Activated CD8-positive, alpha-beta T cell treated with anti-CD3 and anti-CD28 coated beads for 36 hours (primary cell): ENCODE results near the gene PPP3CA. TPM values are rescaled to one million over a fixed set of nuclear protein-coding genes. Genes with fewer than 3 reads are reported as not detected.

Source experiments
- ATAC-seq: fragments of 200-7000 bp; cut with Tn5 transposase; one replicate; pipeline ENCODE4 v1.10.0; 2021; ENCODE audit warnings: mild to moderate bottlenecking, moderate library complexity
- CTCF ChIA-PET: fragments of 350-600 bp; sonication (Branson Sonifier 250); formaldehyde crosslinking; loops from one replicate; lab custom pipeline; 2021; ENCODE audit warnings: antibody characterized with exemption; lab: Charles Lee
- POLR2A ChIA-PET: fragments of 350-600 bp; sonication (Branson Sonifier 250); formaldehyde crosslinking; loops from one replicate; lab custom pipeline; 2021; ENCODE audit warnings: antibody characterized with exemption; lab: Charles Lee
- DNase-seq: peaks from one replicate; pipeline ENCODE4 v3.0.0-alpha.2; 2020
- H3K27ac Mint-ChIP-seq: one replicate; pipeline ENCODE4 v1.8.0; 2021; ENCODE audit warnings: mild to moderate bottlenecking, mixed read lengths
- H3K27me3 Mint-ChIP-seq: one replicate; pipeline ENCODE4 v1.8.0; 2021; ENCODE audit warnings: mixed read lengths
- H3K36me3 Mint-ChIP-seq: one replicate; pipeline ENCODE4 v1.8.0; 2021; ENCODE audit warnings: low read depth, mixed read lengths
- H3K4me1 Mint-ChIP-seq: one replicate; pipeline ENCODE4 v1.8.0; 2021; ENCODE audit warnings: low read depth, mixed read lengths
- H3K4me3 Mint-ChIP-seq: one replicate; pipeline ENCODE4 v1.8.0; 2021; ENCODE audit warnings: mild to moderate bottlenecking, moderate library complexity, mixed read lengths
- H3K9me3 Mint-ChIP-seq: one replicate; pipeline ENCODE4 v1.8.0; 2021; ENCODE audit warnings: mixed read lengths
- intact Hi-C: fragments of 100-400 bp; cut with micrococcal nuclease; formaldehyde crosslinking; loops from one replicate; pipeline ENCODE4 v1.10.0; 2022
- total RNA-seq, 2 experiments: library from RNA; stranded (reverse); gene quantifications; one replicate each; pipeline ENCODE4 v1.2.3, GENCODE V29; 2021
- TF ChIP-seq, protein P1 (sequence below): fragments of 200-600 bp; IDR thresholded peaks from one replicate; pipeline ENCODE4 v1.8.0; 2022; ENCODE audit warnings: antibody characterized with exemption, mild to moderate bottlenecking

Gene PPP3CA
- total RNA-seq, 2 experiments from 2014 or later = 11.8 to 12.7 TPM

GRCh38 chr4:101147283-101147682 lies 200.0 kb downstream of the PPP3CA start:
- DNase-seq = no peak
- no peak for ATAC-seq
- H3K4me3 Mint-ChIP-seq = no peak overlapping the region
- no peaks in the 10 kb centered on the region for H3K27me3 Mint-ChIP-seq
- intact Hi-C loops = no loop called here
- no peaks in the 10 kb centered on the region for H3K36me3 Mint-ChIP-seq
- H3K9me3 Mint-ChIP-seq = peaks cover 3% of the 10 kb centered on the region
- peaks cover 11% of the 10 kb centered on the region for H3K4me1 Mint-ChIP-seq
- ChIA-PET CTCF (no interaction called here), POLR2A (interaction anchor here (0.7 to 0.9 kb wide), 2 partner anchors 8 to 16 kb away, joined by 3 read pairs; no protein-coding TSS in a partner anchor)
- no peak overlapping the region for H3K27ac Mint-ChIP-seq
- TF ChIP-seq, protein P1, sequence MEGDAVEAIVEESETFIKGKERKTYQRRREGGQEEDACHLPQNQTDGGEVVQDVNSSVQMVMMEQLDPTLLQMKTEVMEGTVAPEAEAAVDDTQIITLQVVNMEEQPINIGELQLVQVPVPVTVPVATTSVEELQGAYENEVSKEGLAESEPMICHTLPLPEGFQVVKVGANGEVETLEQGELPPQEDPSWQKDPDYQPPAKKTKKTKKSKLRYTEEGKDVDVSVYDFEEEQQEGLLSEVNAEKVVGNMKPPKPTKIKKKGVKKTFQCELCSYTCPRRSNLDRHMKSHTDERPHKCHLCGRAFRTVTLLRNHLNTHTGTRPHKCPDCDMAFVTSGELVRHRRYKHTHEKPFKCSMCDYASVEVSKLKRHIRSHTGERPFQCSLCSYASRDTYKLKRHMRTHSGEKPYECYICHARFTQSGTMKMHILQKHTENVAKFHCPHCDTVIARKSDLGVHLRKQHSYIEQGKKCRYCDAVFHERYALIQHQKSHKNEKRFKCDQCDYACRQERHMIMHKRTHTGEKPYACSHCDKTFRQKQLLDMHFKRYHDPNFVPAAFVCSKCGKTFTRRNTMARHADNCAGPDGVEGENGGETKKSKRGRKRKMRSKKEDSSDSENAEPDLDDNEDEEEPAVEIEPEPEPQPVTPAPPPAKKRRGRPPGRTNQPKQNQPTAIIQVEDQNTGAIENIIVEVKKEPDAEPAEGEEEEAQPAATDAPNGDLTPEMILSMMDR = no peak

DNA sequence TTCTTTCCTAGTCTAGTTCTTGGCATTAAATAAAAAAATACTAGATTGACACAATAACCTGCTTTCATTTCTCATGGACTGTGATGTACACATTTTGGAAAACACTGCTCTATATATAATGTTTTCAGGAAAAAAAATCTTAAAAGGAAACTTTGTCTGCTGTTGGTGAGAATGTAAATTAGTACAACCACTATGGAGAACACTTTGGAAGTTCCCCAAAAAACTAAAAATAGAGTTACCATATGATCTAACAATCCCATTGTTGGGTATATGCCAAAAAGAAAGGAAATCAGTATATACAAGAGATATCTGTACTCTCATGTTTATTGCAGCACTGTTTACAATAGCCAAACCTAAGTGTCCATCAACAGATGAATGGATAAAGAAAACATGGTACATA lies 202.3 kb downstream of the PPP3CA start:
- no peak for DNase-seq
- POLR2A ChIA-PET = interaction anchor here (1.4 kb wide), 1 partner anchor 11 kb away, joined by 4 read pairs; no protein-coding TSS in a partner anchor
- TF ChIP-seq, protein P1 = no peak
- Mint-ChIP-seq H3K27ac (no peak overlapping the region), H3K4me3 (no peak overlapping the region), H3K4me1 (peaks cover 22% of the 10 kb centered on the region), H3K27me3 (no peaks in the 10 kb centered on the region), H3K9me3 (peaks cover 3% of the 10 kb centered on the region), H3K36me3 (no peaks in the 10 kb centered on the region)
- intact Hi-C loops = no loop called here
- CTCF ChIA-PET = interaction anchor here (0.8 kb wide), 1 partner anchor 17 kb away, joined by 3 read pairs; no protein-coding TSS in a partner anchor
- no peak for ATAC-seq

- no peak overlapping the region for H3K4me3 Mint-ChIP-seq
- ATAC-seq = no peak
- no peaks in the 10 kb centered on the region for H3K27me3 Mint-ChIP-seq
- H3K9me3 Mint-ChIP-seq = peaks cover 3% of the 10 kb centered on the region
- H3K27ac Mint-ChIP-seq = no peak overlapping the region
- ChIA-PET CTCF (no interaction called here), POLR2A (no interaction called here)
- TF ChIP-seq, protein P1 = no peak
- DNase-seq = no peak
- intact Hi-C loops = no loop called here
- H3K36me3 Mint-ChIP-seq = no peaks in the 10 kb centered on the region
- H3K4me1 Mint-ChIP-seq = peaks cover 25% of the 10 kb centered on the region
Observed at GRCh38 chr4:101142259-101142658, 205.1 kb downstream of the PPP3CA start.

GRCh38 chr4:101141855-101142254 lies 205.5 kb downstream of the PPP3CA start:
- ATAC-seq = no peak
- ChIA-PET POLR2A (no interaction called here), CTCF (no interaction called here)
- peaks cover 27% of the 10 kb centered on the region for H3K4me1 Mint-ChIP-seq
- intact Hi-C loops = no loop called here
- H3K9me3 Mint-ChIP-seq = peaks cover 4% of the 10 kb centered on the region
- no peaks in the 10 kb centered on the region for H3K36me3 Mint-ChIP-seq
- no peak for DNase-seq
- H3K27me3 Mint-ChIP-seq = no peaks in the 10 kb centered on the region
- no peak overlapping the region for H3K27ac Mint-ChIP-seq
- TF ChIP-seq, protein P1 = no peak
- H3K4me3 Mint-ChIP-seq = no peak overlapping the region

DNA sequence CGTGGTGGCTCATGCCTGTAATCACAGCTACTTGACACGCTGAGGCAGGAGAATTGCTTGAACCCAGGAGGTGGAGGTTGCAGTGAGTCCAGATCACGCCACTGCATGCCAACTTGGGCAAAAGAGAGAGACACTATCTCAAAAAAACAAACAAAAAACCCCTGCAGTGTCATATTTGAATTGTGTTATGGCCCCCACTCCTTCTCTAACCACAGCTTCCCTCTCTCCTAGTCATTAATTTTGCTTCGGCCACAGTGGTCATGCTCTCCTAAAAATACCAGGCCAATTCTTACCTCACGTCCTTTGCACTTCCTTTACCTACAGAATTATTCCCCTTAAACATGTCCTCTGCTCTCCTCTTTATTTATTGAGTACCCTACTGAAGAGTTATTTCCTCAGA lies 206.1 kb downstream of the PPP3CA start:
- Mint-ChIP-seq H3K27ac (no peak overlapping the region), H3K9me3 (peaks cover 4% of the 10 kb centered on the region), H3K27me3 (no peaks in the 10 kb centered on the region), H3K4me1 (peaks cover 29% of the 10 kb centered on the region), H3K4me3 (no peak overlapping the region), H3K36me3 (no peaks in the 10 kb centered on the region)
- intact Hi-C loops = no loop called here
- POLR2A ChIA-PET = no interaction called here
- DNase-seq = no peak
- no peak for ATAC-seq
- CTCF ChIA-PET = no interaction called here
- TF ChIP-seq, protein P1 = no peak
